ENCODE data around the gene KCNK15.
A peak's percentile ranks its signal among the peaks of the same experiment; 100 is the strongest.

KCNK15 gene

DNA sequence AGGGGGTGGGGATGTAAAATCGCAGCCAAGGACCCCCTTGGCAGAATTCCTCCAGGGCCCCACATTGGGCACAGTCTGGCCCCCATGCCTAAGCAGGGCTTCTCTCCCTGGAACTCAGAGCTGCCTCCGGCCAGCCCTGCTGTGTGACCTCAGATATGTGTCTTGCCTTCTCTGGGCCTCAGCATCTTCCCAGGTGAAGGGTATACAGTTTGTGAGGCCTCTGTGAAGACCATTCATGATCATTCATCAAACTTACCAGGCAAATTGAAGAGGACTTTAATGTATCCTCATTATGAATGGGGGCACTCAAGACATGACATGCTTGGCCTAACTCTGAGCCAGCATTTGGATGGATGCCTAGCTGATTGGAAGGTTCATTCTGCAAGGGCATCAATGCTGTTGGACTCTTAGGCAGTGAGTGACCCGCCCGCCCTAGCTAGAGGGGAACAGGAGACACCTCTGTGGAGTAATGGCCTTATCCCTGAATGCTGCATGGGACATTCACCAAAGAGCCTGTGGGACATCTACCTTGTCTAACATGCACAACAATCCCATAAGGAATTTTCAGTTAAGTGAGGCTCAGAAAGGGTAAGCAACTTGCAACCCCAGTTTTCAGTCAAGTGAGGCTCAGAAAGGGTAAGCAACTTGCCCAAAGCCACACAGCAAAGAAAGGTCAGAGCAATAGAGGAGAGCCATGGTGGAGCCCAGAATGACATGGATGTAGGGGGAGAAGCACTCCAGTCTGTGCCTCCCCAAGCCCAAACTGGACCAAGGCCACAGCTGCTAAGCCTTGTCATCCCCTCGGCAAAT lies 30.0 kb upstream of the KCNK15 start:
- DNase-seq (ENCODE audit: low read depth, low spot score) = no peak

DNA sequence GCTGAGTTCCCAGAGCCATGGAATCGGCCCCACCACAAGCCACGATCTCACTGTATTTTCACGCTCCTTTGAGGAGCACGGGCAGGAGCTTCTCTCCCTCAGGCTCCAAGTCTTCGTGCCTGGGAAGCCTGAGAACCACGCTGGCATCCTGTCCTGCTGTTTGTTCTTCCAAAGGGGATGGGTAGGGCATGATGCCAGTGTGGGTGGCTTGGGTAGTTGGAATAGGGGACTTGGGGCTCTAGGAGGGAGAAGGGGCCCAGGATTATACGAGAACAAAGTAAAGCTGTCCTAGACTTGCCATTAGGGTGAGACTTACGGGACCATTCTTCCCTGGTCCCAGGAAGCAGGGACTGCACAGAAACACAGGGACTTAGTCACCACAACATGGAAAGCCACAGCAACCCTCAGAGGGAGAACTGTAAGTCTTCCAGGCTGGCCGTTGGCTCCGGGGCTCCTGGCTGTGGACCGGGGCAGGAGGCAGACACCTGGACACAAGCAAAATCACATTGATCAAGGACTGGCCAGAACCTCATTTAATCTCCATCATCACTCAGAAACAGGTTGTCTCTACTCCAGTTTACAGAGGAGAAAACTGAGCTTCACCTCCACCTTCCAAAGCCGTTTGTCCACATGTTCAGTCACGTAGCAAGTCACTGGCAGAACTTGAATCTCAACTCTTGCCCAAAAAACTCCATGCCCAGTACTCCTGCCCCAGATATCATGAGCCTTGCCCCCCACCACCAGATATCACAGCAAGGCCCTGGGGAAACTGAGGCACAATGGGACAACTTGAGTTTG lies 29.2 kb upstream of the KCNK15 start:
- no peak for DNase-seq (ENCODE audit: low read depth, low spot score)

DNA sequence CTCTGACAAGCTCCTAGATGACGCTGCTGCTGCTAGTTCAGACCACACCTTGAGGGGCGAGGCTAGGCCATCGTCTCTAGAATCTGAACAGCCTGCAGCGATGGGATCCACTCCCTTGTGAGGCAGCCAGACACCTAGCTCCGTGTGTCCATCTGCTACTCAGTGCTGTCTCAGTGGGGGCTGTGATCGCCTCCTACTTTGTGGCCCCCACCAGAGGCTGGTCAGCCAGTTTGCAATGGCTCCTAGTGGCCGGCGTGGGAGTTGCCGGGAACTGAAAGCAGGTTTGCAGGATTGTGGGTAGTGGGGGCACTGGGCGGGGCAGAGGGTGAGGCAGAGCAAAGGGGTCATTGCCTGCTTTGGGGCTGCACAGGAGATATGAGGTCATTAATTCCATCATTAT lies 27.7 kb upstream of the KCNK15 start:
- DNase-seq (ENCODE audit: low read depth, low spot score) = no peak

DNA sequence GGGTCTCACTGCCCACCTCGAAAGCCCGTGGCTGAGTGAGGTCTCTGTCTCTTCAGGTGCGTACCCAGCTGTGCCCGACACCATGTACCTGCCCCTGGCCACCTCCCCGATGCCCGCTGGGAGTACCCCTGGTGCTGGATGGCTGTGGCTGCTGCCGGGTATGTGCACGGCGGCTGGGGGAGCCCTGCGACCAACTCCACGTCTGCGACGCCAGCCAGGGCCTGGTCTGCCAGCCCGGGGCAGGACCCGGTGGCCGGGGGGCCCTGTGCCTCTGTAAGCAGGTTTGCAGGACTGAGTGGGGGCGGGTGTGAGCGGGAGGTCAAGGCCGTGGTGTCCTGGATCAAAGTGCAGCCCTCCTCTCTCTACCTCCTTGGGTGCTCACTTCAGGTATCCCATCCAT lies 25.8 kb upstream of the KCNK15 start:
- DNase-seq (ENCODE audit: low read depth, low spot score) = no peak

DNA sequence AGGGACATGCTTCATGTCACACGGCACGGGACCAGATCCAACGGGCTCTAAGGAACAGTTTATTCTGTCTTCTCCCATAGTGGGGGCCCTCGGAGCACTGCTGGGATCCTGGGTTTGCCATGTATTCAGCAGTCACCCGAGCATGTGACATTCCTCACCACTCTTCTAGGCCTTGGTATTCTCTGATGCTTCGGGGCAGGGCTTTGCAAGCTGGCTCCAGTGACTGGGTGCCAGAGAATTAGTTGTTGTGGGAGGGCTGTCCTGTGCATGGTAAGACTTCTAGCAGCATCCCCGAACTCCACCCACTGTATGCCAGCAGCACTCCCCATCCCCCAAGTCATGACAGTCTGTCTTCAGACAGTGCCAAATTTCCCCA lies 25.1 kb upstream of the KCNK15 start:
- DNase-seq (ENCODE audit: low read depth, low spot score) = no peak

DNA sequence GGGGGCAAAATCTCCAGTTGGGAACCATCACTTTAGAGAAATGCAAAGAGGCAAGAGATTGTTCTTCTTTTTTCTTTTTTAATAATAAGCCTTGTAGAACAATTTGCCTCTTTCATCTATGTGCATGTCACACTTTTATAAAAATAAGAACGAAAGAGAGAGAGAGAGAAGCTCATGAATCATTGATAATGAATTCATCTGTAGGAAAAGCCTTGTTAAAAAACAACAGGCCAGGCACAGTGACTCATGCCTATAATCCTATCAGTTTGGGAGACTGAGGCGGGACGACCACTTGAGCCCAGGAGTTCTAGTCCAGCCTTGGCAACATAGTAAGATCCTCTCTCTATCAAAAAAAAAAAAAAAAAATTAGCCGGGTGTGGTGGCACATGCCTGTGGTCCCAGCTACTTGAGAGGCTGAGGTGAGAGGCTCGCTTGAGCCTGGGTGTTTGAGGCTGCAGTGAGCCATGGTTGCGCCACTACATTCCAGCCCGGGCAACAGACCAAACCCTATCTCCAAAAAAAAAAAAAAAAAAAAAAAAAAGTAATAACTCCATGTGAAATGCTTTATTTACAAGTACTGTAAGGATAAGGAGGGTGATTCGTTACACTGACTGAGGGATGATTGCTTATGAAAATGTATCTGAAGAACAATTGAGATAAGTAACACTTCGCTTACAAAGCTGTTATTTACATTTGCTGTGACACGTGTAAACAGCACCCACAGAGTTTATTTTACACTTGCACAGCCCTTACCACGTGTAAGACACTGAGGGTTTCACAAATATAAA lies 24.5 kb upstream of the KCNK15 start:
- no peak for DNase-seq (ENCODE audit: low read depth, low spot score)

DNA sequence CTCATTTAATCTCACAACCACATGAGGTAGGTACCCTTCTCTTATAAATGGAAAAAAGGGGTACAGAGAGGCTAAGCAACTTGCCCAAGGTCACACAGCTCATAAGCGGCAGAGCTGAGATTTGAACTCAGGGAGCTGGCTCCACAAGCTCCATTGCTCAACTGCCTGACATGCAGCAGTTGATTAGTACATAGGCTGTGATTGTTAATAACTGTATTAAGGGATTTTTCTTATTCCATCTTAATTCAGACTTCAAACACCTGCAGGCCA lies 23.9 kb upstream of the KCNK15 start:
- no peak for DNase-seq (ENCODE audit: low read depth, low spot score)

DNA sequence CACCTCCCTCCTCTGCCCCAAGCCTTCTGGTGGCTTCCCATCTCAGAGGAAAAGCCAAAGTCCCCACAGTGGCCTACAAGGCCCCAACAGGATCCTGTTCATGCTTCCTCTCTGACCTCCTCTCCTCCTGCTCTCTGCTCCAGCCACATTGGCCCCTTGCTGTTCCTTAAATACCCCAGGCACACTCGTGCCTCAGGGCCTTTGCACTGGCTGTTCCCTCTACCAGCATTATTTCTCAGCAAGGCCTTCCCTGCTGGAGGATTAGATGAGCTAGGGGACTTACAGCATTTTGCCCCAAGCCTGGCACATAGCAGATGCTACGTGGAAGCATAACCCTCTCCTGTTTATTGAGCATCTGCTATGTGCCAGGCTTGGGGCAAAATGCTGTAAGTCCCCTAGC lies 22.7 kb upstream of the KCNK15 start:
- DNase-seq (ENCODE audit: low read depth, low spot score) = no peak

DNA sequence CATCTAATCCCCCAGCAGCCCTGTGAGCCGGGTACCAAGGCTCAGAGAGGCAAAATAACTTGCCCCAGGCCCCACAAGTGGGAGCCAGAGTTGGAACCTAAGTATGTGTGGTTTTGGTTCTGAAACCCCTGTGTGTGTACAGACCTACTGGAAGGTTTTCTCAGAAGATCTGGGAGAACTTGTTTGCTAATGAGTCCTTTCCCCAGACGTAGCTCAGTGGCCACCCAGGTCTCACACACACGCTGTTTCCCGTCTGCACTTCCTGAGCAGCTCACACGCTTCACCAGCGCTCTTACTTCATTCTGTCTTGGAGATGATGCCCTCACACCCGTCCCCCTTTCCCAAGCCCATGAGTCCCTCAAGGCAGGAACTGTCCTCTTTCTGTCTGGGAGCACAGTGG lies 22.3 kb upstream of the KCNK15 start:
- no peak for DNase-seq (ENCODE audit: low read depth, low spot score)

DNA sequence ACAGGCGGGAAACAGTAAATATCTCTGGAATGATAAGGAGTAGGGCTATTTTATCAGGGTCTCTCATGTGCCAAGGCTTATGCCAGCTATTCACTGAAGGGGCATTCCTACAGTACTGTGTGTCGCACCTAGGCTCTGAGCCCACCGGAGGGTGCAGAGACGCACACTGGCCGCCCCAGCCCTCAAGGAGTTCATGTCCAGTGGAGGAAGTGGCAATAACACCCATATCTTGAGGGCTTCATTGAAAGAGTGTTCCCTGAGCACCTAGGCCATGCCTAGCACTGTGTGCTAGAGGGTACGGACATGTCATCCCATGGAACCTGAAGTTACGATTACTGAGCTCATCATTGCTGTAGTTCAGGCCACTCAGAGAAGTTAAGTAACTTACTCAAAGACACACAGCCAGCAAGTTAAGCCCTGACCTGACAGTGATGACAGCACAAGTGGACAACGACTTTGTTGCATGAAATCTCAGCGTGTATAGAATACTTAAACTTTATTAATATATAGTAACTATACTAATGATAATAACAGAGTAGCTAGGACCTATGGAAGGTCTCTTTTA lies 21.8 kb upstream of the KCNK15 start:
- DNase-seq (ENCODE audit: low read depth, low spot score) = no peak

DNA sequence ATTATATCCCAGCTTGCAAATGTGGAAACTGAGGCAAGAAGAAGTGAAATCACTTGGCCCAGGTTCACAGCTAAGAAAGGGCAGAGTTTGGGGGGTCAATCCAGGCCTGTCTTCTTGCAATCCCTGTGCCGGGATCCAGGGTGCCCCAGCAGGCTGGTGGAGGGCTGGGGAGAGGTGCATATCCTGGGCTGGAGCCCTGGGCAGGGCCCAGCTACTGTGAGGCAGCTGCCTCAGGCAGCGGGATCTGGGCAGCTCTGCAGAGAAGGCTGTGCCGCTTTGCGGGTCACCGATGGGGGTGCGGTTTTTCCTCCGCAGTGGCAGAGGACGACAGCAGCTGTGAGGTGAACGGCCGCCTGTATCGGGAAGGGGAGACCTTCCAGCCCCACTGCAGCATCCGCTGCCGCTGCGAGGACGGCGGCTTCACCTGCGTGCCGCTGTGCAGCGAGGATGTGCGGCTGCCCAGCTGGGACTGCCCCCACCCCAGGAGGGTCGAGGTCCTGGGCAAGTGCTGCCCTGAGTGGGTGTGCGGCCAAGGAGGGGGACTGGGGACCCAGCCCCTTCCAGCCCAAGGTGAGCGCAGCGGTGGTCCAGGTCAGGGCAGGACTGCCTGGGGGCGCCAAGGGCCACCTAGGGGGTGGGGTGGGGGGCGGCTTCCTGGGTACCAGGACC lies 21.1 kb upstream of the KCNK15 start:
- DNase-seq (ENCODE audit: low read depth, low spot score) = no peak

DNA sequence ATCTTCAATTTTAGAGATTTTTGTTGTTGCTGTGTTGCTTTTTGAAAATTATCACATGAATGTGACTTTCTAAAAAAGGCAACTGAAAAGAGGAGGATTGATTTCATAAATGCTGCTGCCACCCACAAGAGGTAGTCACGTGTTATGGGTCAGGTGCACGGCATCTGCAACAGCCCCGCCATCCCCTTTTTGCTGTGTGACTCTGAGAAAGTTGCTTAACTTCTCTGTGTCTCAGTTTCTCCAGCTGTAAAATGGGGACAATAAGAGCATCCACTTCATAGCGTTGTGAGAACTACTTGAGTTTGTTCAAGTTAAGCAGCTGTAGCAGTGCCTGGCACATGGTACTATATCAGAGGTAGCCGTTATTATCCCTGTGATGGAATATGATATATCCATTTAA lies 19.8 kb upstream of the KCNK15 start:
- no peak for DNase-seq (ENCODE audit: low read depth, low spot score)

DNA sequence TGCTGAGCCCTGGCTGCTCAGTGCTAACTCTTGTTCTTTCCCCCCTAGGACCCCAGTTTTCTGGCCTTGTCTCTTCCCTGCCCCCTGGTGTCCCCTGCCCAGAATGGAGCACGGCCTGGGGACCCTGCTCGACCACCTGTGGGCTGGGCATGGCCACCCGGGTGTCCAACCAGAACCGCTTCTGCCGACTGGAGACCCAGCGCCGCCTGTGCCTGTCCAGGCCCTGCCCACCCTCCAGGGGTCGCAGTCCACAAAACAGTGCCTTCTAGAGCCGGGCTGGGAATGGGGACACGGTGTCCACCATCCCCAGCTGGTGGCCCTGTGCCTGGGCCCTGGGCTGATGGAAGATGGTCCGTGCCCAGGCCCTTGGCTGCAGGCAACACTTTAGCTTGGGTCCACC lies 18.6 kb upstream of the KCNK15 start:
- DNase-seq (ENCODE audit: low read depth, low spot score) = no peak

DNA sequence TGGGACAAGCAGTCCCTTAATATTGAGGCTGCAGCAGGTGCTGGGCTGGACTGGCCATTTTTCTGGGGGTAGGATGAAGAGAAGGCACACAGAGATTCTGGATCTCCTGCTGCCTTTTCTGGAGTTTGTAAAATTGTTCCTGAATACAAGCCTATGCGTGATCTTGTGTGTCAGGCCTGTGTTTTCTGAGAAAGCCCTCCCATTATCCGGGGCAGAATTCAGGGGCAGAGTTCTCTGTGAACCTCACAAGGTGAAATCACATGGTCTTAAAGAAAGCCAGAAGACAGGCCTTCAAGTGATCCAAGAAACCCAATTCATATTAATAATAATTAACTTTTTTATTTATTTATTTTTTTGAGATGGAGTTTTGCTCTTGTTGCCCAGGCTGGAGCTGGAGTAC lies 18.0 kb upstream of the KCNK15 start:
- DNase-seq (ENCODE audit: low read depth, low spot score) = no peak

DNA sequence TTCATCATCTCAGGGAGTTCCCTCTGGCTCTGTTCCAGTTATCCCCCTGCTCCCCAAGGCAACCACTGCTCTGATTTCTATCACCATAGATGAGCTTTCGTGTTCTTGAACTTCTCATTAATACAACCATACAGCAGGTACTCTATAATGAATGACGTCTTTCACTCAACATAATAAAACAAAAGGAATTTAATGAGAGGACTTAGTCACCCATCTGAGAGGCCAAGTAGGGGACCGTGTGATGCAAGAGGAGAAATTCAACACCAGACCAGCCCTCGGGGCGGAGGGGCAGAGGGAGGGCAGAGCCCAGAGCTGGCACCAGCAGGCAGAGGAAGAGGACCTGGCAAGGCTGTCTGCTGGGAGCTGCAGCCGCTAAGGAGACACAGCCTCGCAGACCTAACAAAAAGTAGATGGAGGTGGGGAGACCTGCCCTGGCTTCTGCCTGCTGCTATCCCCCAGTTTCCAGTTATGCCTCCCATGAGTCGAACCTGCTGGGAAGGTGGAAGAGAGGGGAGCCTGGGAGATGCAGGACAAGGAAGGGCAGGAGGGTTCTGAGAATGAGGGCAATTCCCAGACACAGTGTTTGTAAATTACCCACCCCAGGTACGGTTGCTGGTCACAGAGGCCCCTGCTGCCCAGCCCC lies 16.7 kb upstream of the KCNK15 start:
- DNase-seq (ENCODE audit: low read depth, low spot score) = no peak

DNA sequence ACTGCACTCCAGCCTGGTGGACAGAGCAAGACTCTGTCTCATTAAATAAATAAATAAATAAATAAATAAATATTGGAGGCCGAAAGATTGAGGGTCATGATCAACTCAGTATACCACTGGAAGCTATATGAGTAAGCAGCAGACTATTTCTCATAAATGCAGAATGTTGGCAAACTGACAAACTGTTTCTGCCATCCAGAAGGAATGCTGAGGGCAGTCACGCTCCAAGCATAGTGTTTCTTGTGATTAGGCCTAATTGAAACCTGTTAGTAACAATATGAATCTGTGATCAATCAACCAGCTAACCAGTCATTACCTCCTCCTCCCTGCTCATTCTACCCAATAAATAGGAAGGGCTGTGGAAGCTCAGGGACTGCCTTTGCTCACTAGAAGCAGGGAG lies 15.2 kb upstream of the KCNK15 start:
- DNase-seq (ENCODE audit: low read depth, low spot score) = no peak

DNA sequence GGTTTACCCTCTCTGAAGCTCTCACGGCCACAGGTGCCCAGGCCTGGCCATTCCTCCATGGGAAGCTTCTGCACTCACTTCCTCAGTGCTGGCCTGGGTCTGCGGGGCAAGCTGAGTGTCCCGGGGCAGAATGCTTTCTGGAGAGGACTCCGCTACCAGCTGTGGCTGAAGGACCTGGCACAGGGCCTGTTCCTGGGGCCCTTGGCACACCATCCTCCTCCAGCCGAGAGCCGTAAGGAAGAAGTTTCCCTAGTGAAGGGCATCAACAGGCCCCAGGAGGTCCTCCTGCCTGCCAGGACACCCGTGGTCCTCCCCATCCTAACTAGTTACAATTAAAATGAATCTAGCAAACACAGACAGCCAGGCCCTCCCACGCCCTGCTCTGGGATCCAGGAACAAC lies 14.0 kb upstream of the KCNK15 start:
- DNase-seq (ENCODE audit: low read depth, low spot score) = no peak

DNA sequence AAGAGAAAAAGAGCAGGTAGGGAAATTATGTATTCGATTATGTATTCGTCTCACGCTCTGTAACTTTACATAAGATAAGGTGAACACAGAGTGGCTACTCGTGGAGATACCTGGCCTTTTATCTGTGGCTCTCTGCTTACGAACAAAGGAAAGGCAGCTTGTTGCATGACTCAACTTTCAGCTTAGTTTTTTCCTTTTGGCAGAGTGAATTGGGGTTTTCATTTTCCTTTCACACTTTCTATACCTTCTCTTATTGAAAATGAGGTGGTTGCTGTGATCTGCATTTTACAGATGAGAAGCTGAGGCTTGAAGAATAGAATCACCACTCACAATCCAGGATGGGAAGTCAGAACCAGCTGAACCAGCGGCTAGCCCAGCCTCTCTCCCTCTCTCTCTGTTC lies 13.3 kb upstream of the KCNK15 start:
- DNase-seq (ENCODE audit: low read depth, low spot score) = no peak

DNA sequence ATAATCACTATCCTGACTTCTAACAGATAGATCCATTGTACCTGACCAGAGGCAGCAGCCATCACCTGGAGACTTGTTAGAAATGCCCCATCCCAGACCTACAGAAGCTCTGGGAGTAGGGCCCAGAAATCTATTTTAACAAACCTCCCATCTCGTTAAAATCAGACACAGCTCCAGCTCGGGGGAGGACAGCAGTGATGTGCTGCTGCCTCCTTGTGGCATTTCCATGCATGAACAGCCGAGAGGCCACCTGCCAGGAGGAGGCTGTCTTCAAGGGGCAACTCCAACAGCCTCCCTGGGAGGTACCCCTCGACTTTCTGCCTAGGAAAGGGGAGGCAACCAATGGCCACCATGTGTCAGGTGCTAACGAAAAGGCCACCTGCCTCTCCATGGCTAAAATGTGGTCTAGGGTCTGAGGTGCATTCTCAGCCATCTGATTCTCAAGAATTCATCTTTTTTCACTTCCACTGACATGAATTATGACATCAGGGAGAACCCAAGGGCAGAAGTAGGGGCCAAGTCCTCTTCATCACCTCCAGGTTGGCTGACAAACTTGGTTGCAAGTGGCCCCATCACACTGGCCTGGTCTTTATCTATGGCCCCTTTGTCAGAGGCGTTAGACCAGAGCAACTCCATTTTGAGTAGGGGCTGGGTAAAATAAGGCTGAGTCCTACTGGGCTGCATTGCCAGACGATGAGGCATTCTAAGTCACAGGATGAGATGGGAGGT lies 12.2 kb upstream of the KCNK15 start:
- peak; percentile 55 for DNase-seq (ENCODE audit: low read depth, low spot score)

DNA sequence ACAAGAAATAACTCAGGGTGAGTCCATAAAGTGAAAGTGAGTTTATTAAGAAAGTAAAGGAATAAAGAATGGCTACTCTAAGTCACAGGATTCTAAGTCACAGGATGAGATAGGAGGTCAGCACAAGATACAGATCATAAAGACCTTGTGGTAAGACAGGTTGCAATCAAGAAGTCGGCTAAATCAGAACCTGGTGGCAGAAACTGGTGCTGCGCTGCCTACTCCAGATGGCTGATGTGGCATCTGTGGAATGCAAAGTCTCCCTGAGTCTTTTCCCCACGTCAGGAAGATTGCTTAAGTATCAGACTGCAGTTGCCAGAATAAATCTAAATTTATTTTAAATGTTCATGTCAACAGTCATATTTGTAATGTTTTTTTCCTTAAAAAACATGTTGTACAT lies 10.7 kb upstream of the KCNK15 start:
- no peak for DNase-seq (ENCODE audit: low read depth, low spot score)

DNA sequence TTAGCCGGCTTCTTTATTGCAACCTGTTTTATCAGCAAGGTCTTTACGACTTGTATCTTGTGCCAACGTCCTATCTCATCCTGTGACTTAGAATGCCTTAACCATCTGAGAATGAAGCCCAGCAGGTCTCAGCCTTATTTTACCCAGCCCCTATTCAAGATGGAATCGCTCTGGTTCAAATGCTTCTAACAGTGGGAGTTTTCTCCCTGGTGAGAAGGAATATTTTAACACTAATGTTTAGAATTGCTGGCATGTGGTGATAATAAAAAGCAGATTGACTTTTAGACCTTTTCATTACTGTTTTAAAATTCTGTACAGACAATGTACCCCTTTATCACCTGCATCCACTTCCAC lies 9.9 kb upstream of the KCNK15 start:
- no peak for DNase-seq (ENCODE audit: low read depth, low spot score)

Measured in smooth muscle cell of the brain vasculature (primary cell).